Measurements from ENCODE around the gene FOXRED1.
"Not testable (repeated sequence)": the region's sequence is repeated elsewhere in the genome, so short reads cannot be mapped to it uniquely, and the experiment has no call there.

The FOXRED1 gene

DNA sequence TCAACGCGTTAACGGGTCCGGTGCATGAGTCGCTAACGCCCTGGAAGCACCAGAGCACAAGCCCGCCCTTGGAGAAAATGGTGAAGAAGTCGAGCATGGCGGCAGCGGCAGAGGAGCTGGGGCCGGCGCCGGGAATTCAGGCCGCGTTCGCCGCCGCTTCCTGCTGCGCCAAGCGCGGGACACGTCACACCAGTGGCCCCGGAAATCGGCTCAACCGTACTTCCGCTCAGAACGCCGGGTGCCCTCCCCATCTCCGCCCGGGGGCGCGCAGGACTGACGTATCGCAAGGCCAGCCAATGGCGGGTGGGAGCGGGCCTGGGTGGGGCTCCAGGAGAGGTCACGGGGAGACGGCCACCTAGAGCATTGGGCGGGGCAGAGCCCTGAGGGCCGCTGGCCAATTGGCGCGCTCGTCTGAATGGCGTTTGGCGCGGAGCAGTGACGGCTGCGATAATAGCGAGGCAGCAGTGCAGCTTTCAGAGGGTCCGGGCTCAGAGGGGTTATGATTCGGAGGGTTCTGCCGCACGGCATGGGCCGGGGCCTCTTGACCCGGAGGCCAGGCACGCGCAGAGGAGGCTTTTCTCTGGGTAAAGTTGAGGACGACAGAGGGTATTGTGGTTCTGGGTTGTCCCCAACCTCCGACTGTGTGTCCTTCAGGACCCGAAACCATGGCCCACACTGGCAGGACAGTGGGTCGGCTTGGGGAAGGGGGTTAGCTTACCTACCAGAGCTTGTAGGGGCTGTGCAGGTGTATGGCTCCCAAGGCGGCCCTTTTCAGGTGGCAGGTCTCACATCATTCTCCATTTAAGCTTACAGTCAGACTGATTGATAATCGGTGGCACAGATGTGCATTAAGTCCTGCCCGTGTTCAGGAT lies at the start of gene FOXRED1, which contains the start of gene SRPRA:
Gene FOXRED1, plus strand, starts transcription at position 447 of the 872 bp plus-strand sequence. Its CDS starts 53 bp downstream, at position 500.
Gene SRPRA, minus strand, starts transcription at position 188 of the 872 bp plus-strand sequence. Its CDS starts 91 bp downstream, at position 97.
- DNase-seq: peak; percentile 100

GRCh38 chr11:126219547-126219946 lies 49.4 kb upstream of the FOXRED1 start:
- no peak for DNase-seq

- DNase-seq: no peak
Measured at GRCh38 chr11:126224647-126225294, 44.2 kb upstream of the FOXRED1 start.

DNA sequence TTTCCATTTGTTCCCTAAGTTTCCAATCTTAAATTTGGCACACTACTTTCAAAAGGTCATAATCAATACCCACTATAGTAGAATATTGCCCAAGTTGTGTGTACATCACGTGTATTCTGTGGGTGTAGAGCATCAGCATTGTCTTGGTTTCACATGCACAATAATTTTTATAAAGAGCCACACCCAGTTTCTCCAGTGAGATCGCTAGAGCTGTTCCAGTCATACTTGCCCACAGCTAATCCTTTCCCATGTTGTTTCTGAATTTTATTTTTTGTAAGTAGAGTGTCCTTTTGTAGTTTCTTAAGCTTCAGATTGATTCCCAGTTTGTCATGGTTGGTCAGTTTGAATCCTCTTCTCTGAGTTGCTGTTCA lies 43.7 kb upstream of the FOXRED1 start:
- DNase-seq: no peak

DNA sequence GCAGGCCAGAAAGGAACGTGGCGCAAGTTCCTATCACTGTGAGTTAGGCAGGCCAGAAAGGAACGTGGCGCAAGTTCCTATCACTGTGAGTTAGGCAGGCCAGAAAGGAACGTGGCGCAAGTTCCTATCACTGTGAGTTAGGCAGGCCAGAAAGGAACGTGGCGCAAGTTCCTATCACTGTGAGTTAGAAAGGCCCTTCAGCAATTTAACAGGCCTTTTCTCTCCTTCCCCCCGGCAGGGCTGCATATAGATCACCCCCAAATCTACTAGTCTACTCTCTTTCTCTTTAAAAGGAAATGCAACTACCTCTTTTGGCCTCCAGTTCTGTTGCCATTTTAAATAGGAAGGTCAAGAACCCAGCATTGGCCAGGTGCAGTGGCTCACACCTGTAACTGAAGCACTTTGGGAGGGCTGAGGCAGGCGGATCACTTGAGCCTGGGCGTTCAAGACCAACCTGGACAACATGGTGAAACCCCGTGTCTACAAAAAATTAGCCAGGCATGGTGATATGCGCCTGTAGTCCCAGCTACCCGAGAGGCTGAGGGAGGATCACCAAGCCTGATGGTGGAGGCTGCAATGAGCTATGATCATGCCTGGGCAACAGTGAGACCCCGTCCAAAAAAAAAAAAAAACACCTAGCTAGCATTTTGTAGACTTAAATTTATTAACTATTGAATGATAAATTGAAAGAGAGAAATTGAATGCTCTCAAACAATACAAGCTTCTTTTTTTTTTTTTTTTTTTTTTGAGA lies 42.4 kb upstream of the FOXRED1 start:
- DNase-seq: no peak

GRCh38 chr11:126229858-126230540 lies 39.0 kb upstream of the FOXRED1 start:
- DNase-seq: no peak

DNA sequence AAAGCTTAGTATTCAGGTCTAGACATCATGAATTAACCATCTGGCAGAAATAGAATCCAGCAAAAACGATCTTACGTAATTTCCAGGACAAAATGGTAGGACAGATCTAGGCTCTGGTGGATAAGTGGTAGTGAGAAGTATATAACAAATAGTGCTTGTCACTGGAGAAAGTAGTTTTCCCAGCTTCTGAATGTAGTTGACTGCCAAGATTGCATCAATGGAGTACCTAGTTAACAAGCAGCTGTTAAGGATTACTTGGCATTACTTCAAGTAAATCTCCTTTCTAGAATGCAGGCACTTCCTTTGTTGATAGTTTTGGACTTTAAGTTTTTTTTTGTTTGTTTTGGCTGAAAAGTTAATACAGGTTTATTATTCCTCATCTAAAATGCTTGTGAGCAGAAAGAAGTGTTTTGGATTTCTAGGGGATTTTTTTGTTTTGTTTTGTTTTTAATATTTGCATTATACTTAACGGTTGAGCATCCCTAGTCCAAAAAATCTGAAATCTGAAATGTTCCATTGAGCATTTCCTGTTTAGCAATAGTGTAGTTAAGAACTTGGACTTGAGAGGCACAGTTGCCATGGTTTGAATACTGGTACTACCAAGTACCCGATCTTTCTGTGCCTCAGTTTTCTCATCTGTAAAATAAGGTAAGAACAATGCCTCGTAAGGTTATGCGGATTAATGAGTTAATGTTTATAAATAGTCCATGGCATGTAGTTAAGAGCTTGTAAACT lies 37.1 kb upstream of the FOXRED1 start:
- DNase-seq: no peak

- DNase-seq: no peak
Measured at GRCh38 chr11:126232683-126233082, 36.3 kb upstream of the FOXRED1 start.

DNA sequence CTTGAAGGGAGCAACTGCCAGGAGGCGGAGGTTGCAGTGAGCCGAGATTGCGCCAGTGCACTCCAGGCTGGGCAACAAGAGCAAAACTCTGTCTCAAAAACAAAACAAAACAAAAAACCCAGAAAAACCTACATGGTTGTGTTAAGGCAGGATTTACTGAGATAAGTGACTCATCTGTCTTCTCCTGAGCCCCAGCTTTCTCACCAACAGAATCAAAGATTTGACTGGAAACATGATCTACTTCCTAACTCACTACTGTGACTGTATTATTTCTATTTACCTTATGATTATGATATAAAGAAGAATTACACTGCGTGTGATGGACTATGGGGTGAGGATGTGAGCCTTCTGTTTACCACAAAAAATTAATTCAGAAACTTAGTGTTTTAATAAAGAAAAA lies 35.6 kb upstream of the FOXRED1 start:
- no peak for DNase-seq

DNA sequence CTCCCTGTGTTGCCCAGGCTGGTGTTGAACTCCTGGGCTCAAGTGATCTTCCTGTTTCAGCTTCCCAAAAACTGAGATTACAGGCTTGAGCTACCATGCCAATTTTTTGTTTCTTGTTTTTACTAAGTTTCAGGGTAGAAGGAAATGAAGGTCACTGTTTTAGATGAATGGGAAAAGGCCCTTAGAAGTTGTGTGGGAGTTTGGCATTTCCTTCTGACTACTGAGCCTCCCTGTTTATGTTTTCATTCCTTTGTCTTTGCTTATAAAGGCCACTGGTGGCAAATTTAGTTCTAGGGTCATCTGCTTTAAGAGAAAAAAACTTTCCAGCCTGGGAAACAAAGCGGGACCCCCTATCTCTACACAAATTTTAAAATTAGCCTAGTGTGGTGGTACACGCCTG lies 22.3 kb upstream of the FOXRED1 start:
- no peak for DNase-seq

GRCh38 chr11:126253265-126253664 lies 15.7 kb upstream of the FOXRED1 start:
- DNase-seq: no peak

DNA sequence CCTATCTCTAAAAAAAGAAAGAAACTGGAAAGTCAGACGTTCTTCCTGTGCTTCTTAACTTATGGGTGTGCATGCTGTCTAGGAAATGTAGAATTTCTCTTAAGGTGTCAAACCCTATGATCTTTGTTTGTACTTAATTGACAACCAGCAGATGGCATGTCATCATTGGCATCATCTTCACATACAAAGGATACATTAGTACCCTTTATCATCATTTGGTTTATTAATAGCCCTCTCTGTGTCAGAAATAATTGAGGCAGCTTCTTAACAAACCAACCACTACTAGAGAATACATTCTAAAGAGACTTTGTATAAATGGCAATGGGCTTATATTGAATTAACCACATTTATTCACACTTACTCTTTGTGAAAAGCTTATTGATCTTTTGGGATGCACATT lies 14.1 kb upstream of the FOXRED1 start:
- no peak for DNase-seq

DNA sequence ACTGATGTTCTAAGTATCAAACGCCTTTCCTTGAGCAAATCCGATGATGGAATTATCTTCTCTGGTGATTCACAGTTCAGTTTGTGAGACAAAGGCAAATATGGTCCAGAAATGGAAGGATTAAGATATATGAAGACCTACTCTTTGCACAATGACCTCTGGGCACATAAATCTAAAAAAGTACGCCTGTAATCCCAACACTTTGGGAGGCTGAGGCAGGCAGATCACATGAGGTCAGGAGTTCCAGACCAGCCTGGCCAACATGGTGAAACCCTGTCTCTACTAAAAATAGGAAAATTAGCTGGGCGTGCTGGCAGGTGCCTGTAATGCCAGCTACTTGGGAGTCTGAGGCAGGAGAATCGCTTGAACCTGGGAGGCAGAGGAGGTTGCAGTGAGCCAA lies 13.4 kb upstream of the FOXRED1 start:
- DNase-seq: not testable (repeated sequence)

GRCh38 chr11:126256216-126256615 lies 12.7 kb upstream of the FOXRED1 start:
- DNase-seq: no peak

DNA sequence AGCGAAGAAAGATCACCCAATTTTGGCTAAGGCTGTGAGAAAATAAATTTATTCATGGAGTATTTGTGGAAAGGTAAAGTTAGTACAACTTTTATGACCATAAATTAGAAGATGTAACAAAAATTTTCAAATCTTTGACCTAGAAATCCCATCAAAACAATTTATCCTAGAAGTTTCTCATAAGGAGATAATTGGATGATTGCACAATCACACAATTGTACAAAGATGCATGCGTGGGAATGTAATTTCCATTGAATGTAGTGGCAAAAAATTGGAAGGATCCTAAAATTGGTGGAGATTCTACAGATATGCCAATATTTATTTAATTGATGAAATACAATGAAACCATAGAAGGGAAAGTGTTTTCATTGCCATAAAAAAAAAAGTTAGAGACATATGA lies 11.8 kb upstream of the FOXRED1 start:
- DNase-seq: no peak

- no peak for DNase-seq
Measured at GRCh38 chr11:126257764-126258163, 11.2 kb upstream of the FOXRED1 start.

- no peak for DNase-seq
Measured at GRCh38 chr11:126262216-126262615, 6.7 kb upstream of the FOXRED1 start.

- DNase-seq: no peak
Measured at GRCh38 chr11:126263489-126263888, 5.5 kb upstream of the FOXRED1 start.

GRCh38 chr11:126265811-126266210 lies 3.1 kb upstream of the FOXRED1 start:
- no peak for DNase-seq

DNA sequence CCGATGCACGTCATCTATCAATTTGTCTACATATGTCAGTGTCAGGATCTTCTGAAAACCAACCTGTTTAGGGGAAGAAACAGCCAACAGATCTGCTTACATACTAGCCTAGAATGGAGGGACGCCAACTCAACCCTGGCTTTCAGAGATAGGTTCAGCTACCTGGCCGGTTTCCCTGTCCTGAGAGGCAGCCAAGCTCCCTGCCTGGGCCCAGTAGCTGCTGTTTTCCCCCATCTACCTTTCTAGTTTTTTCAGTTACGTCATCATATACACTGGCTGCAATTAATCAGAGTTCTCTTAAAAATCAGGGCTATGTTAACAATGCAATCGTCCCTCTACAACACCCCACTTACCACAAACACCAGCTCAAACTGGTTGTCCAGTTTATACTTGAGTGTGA lies 1.3 kb upstream of the FOXRED1 start:
- no peak for DNase-seq

- DNase-seq: no peak
Measured at GRCh38 chr11:126268361-126268707, 620 bp upstream of the FOXRED1 start.

DNA sequence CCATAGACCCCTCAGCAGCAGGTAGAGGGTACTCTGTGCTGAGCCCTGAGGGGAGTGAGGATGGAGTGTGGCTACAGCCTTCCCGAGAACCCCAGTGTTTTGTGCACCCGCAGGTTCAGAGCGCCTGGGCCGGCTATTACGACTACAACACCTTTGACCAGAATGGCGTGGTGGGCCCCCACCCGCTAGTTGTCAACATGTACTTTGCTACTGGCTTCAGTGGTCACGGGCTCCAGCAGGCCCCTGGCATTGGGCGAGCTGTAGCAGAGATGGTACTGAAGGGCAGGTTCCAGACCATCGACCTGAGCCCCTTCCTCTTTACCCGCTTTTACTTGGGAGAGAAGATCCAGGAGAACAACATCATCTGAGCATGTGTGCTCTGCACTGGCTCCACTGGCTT lies 8.4 kb downstream of the FOXRED1 start:
- no peak for DNase-seq

Measured in right hindlimb (tissue), 1 donor.